DND-41 (cell line): Measurements from ENCODE around the gene ESR2.

Source experiments
- ATAC-seq: fragments of 200-7000 bp; cut with Tn5 transposase; 3 replicates; pipeline ENCODE4 v1.9.1; 2021; ENCODE audit warnings: low read depth; ENCODE audit not compliant: insufficient read depth
- DNase-seq: peaks from one replicate; pipeline ENCODE4 v3.0.0-alpha.2; 2020
- H2AFZ ChIP-seq: 2 replicates; pipeline ENCODE4 v1.6.0; 2012; ENCODE audit warnings: low read depth, low read length
- H3K27ac ChIP-seq: 2 replicates; pipeline ENCODE4 v1.5.1; 2012; ENCODE audit warnings: low read length, inconsistent platforms
- H3K27me3 ChIP-seq: fragments of 200-600 bp; sonication (generic); 2 replicates; pipeline ENCODE4 v1.6.0; 2012; ENCODE audit warnings: low read length, mild to moderate bottlenecking, inconsistent platforms; ENCODE audit not compliant: insufficient read depth, poor library complexity
- H3K36me3 ChIP-seq: 2 replicates; pipeline ENCODE4 v1.5.1; 2012; ENCODE audit warnings: low read length, inconsistent platforms; ENCODE audit not compliant: insufficient read depth
- H3K4me1 ChIP-seq: 2 replicates; pipeline ENCODE4 v1.5.1; 2012; ENCODE audit warnings: mild to moderate bottlenecking, low read length; ENCODE audit not compliant: insufficient read depth
- H3K4me2 ChIP-seq: 2 replicates; pipeline ENCODE4 v1.6.0; 2012; ENCODE audit warnings: mild to moderate bottlenecking, moderate library complexity, low read length, inconsistent platforms; ENCODE audit not compliant: insufficient read depth
- H3K4me3 ChIP-seq, 2 experiments: fragments of 200-600 bp in 1 of 2; shearing (Covaris generic) in 1 of 2; 2 replicates each; pipeline ENCODE4 v1.5.1; 2012 to 2016; ENCODE audit warnings: inconsistent platforms in 2 of 2, low read length in 2 of 2, mild to moderate bottlenecking in 2 of 2, low read depth in 1 of 2, moderate library complexity in 1 of 2
- H3K79me2 ChIP-seq: 2 replicates; pipeline ENCODE4 v1.6.0; 2012; ENCODE audit warnings: low read length, inconsistent platforms; ENCODE audit not compliant: insufficient read depth
- H3K9ac ChIP-seq: 2 replicates; pipeline ENCODE4 v1.6.0; 2012; ENCODE audit warnings: low read depth, mild to moderate bottlenecking, inconsistent platforms, low read length, moderate library complexity
- H3K9me3 ChIP-seq: 2 replicates; pipeline ENCODE4 v1.5.1; 2012; ENCODE audit warnings: low read length, moderate library complexity, mild to moderate bottlenecking, inconsistent platforms; ENCODE audit not compliant: insufficient read depth, severe bottlenecking
- H4K20me1 ChIP-seq: 2 replicates; pipeline ENCODE4 v1.6.0; 2012; ENCODE audit warnings: low read length; ENCODE audit not compliant: insufficient read depth
- CTCF ChIP-seq: IDR thresholded peaks from 2 replicates; pipeline ENCODE4 v1.5.1; 2012; ENCODE audit warnings: borderline replicate concordance, low read length, moderate library complexity, mild to moderate bottlenecking; ENCODE audit not compliant: poor library complexity, severe bottlenecking; ENCODE audit errors: extremely low read depth
- EZH2 ChIP-seq: IDR thresholded peaks from 3 replicates; pipeline ENCODE4 v1.6.1; 2012; ENCODE audit warnings: borderline replicate concordance, low read depth, mild to moderate bottlenecking, moderate library complexity, low read length, inconsistent platforms; ENCODE audit not compliant: severe bottlenecking

Gene ESR2

DNA sequence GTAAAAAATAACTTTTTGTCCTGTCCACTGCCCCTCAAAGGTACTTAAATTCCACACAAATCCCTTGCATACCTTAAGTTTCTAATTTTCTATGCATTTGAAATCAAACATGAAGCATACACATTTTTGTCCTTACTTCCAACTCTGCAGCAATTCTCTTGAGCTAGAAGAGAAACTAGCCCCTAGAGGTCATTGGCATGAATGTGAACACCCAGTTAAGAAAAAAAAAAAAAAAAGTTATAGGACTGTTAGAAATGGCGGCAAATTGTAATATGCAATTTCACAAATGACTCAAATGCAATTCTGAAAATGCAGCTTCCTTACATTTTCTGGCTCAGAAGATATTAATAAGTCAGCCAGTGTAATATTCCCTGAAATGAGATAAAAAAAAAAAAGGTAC is 4.6 kb upstream of the ESR2 start:
- Histone ChIP-seq H4K20me1 (no peaks in the 10 kb centered on the region), H3K4me2 (no peak overlapping the region), H3K79me2 (no peaks in the 10 kb centered on the region), H2AFZ (no peak overlapping the region), H3K9ac (no peak overlapping the region), H3K9me3 (no peaks in the 10 kb centered on the region), H3K4me3 (no peak overlapping the region), H3K27me3 (peaks cover 22% of the 10 kb centered on the region), H3K27ac (no peak overlapping the region), H3K36me3 (no peaks in the 10 kb centered on the region), H3K4me1 (peaks cover 17% of the 10 kb centered on the region)
- DNase-seq, result no peak
- no peak for ATAC-seq
- no peak for TF ChIP-seq EZH2
- TF ChIP-seq CTCF, result no peak

DNA sequence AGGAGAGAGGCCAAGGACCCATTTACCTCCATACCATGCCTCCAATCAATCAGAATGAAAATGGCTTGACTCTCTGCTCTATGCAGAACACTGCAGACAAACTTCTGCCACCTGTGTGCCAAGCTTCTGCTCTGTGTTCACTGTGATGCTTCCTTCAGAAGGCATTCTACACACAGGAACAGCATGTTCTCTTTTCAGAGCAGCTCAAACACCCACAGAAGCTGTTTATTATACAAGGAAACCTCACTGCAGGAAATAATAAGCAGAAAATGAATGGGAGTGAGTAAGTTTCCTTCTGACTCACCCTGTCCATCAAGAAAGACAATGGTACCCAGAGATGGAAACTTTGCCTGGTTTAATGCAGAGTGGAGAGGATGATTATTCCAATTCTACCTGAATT is 2.4 kb upstream of the ESR2 start:
- H3K9ac ChIP-seq, result no peak overlapping the region
- no peaks in the 10 kb centered on the region for H4K20me1 ChIP-seq
- no peak overlapping the region for H2AFZ ChIP-seq
- no peaks in the 10 kb centered on the region for H3K36me3 ChIP-seq
- H3K4me3 ChIP-seq, result no peak overlapping the region
- no peaks in the 10 kb centered on the region for H3K79me2 ChIP-seq
- H3K27me3 ChIP-seq, result peaks cover 33% of the 10 kb centered on the region
- peaks cover 19% of the 10 kb centered on the region for H3K4me1 ChIP-seq
- TF ChIP-seq EZH2 (no peak), CTCF (no peak)
- no peak for DNase-seq
- no peak for ATAC-seq
- no peaks in the 10 kb centered on the region for H3K9me3 ChIP-seq
- no peak overlapping the region for H3K4me2 ChIP-seq
- no peak overlapping the region for H3K27ac ChIP-seq

- H3K27me3 ChIP-seq, result peaks cover 33% of the 10 kb centered on the region
- no peaks in the 10 kb centered on the region for H3K9me3 ChIP-seq
- peak; percentile 79 for DNase-seq
- H3K79me2 ChIP-seq, result no peaks in the 10 kb centered on the region
- H2AFZ ChIP-seq, result peak overlapping the region; percentile 78
- peak; percentile 86 for TF ChIP-seq CTCF
- TF ChIP-seq EZH2, result no peak
- H3K36me3 ChIP-seq, result no peaks in the 10 kb centered on the region
- ATAC-seq, result peak; percentile 87
- peak overlapping the region; percentile 93 for H3K4me2 ChIP-seq
- no peak overlapping the region for H3K27ac ChIP-seq
- H4K20me1 ChIP-seq, result no peaks in the 10 kb centered on the region
- peak overlapping the region; percentile 25; the same call in 1 of the 2 replicates for H3K9ac ChIP-seq
- peaks cover 19% of the 10 kb centered on the region for H3K4me1 ChIP-seq
- peak overlapping the region in 1 of 2 experiments; percentile 57; a peak in 3 of 4 replicates for H3K4me3 ChIP-seq
Measured at GRCh38 chr14:64294672-64295413, 672 bp upstream of the ESR2 start.
